T47D (cell line): ENCODE results near the gene MAP2K5.

Experiments used
- DNase-seq, 2 experiments: peaks; one replicate each; pipeline versions ENCODE4 v3.0.0 to v3.0.0-alpha.2; 2011 to 2012; ENCODE audit warnings: low read depth in 1 of 2, low spot score in 1 of 2
- JUND ChIP-seq: IDR thresholded peaks from 2 replicates; pipeline ENCODE4 v1.6.1; 2012; ENCODE audit warnings: low read depth
- in situ Hi-C: cut with HindIII; loops from 2 replicates; pipeline ENCODE4 v1.10.0; 2016; ENCODE audit warnings: low sequenced_read_pairs, low pct_unique_long_range_greater_than_20kb

MAP2K5 gene

DNA sequence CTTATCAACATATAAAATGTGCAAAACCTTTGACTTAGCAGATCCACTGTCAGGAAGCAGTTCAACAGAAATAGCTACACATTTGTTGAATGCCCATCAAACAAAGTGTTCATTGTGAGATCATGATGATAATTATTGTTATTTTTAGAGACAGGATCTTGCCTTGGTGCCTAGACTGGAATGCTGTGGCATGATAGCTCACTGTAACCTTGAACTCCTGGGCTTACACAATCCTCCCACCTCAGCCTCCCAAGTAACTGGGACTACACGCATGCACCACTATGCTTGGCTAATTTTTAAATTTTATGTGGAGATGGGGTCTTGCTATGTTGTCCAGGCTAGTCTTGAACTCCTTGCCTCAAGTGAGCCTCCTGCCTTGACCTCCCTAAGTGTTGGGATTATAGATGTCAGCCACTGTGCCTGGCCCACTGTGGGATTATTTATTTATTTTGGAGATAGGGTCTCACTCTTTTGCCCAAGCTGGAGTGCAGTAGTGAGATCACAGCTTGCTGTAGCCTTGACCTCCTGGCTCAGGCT lies 8.8 kb downstream of the MAP2K5 start:
- in situ Hi-C loops, result no loop called here
- TF ChIP-seq JUND, result no peak
- DNase-seq, result no peak

DNA sequence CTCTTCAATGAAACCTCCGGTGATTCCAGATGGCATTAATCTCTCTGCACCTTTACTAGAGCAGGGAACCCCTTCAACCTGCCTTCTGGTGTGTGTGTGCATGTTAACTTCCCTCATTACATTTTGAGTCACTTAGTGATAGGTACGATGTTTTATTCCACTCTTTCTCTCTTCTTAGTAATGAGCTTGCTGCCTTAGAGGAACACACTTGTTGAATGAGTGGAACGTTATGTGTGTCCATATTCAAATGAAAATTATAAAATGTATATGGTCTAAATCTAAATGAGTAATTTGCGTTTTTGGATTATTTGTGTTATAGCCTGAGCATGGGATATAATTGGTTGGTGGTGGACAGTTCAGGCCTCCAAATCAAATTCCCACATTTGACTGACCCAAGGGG lies 12.1 kb downstream of the MAP2K5 start:
- in situ Hi-C loops, result no loop called here
- TF ChIP-seq JUND, result no peak
- DNase-seq, result no peak

GRCh38 chr15:67556976-67557570 lies 14.6 kb downstream of the MAP2K5 start:
- DNase-seq, result no peak
- TF ChIP-seq JUND, result no peak
- in situ Hi-C loops, result no loop called here

DNA sequence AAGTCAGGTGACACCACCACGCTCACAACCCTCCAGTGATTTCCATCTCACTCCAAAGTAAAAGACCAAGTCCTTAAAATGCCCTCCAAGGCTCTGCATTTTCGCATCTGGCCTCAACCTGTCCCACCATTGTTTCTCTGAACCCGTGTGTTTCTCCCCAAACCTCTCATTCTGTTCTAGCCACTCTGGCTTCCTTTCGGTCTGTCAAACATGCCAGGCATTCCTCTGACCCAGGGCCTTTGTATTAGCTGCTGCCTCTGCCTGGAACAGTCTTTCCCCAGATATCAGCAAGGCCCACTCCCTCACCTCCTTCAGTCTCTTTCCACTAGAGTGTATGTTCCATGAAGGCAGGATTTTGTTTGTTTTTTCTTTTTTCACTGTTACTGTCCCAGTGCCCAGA lies 16.0 kb downstream of the MAP2K5 start:
- no peak for TF ChIP-seq JUND
- no peak for DNase-seq
- in situ Hi-C loops, result no loop called here

- no peak for DNase-seq
- TF ChIP-seq JUND, result no peak
- in situ Hi-C loops, result no loop called here
These were observed 16.7 kb downstream of the MAP2K5 start for GRCh38 chr15:67559158-67559557.

- no peak for TF ChIP-seq JUND
- in situ Hi-C loops, result no loop called here
- DNase-seq, result no peak
These were observed 17.1 kb downstream of the MAP2K5 start for GRCh38 chr15:67559576-67559975.

GRCh38 chr15:67560320-67560719 lies 17.8 kb downstream of the MAP2K5 start:
- DNase-seq, result no peak
- no peak for TF ChIP-seq JUND
- in situ Hi-C loops, result no loop called here

- no peak for TF ChIP-seq JUND
- no peak for DNase-seq
- in situ Hi-C loops, result no loop called here
These were observed 20.6 kb downstream of the MAP2K5 start for GRCh38 chr15:67563092-67563491.

DNA sequence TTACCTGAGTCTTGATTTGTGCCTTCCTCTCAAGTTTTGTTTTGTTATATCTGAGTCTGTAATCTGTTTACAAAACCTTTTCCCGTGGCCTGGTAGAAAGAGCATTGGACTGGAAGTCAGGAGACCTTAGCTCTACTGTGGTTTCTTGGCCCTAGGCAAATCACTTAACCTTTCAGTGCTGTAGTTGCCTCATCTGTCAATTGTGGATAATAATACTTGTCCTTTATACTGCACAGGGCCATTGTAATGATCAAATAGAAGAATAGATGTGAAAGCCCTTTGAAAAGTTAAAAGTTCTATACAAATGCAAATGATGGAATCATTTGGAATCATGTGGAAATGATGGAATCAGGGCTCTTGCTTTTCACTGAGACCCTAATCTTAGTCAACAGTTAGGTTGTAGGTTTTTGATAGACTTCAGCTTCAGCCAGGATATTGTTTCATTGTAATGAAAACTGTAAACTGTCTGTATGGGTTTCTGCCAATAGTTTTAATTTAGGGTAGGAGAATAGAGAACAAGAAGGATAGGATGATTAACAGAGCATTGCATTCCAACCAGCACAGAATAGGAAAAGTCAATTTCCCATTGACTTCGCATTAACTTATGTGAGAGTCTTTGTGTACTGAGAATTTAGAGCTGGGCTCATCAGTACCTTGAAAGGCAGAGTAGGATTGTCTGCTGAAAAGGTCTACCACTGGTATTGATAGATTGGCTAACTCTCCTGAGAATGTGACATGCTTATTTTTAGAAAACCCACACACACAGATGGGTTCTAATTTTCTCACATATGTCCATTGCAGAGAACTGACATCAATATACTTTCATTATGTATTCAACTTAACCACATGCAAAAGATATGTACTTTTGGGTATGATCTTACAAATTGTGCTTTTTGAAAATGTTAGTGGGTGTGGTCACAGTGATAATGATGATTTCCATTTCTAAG lies 21.8 kb downstream of the MAP2K5 start:
- in situ Hi-C loops, result no loop called here
- no peak for DNase-seq

GRCh38 chr15:67564968-67565345 lies 22.5 kb downstream of the MAP2K5 start:
- no peak for TF ChIP-seq JUND
- in situ Hi-C loops, result no loop called here

More for the DNA sequence above, 21.8 kb downstream of the MAP2K5 start:
- no peak for TF ChIP-seq JUND

DNA sequence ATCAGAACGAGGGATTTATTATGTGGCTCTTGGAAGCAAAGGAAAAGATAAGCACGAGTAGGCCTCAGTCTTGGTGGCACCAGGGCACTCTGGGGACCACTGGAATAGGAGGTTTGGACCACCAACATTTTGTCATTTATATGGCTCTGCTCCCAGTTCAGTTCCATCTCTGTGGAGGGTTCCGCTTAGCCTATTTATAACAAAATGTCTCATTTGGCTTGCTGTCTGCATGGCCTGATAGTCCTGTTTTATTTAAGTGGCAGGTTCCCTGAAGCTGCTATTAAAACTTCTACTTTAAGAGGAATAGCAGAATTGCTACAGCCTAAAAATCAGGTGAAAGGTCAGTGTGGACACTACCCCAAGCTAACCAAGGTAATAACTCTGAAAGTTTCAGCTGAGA lies 27.2 kb downstream of the MAP2K5 start:
- in situ Hi-C loops, result no loop called here
- no peak for DNase-seq
- TF ChIP-seq JUND, result no peak

More at GRCh38 chr15:67564968-67565345, 22.5 kb downstream of the MAP2K5 start:
- no peak for DNase-seq

DNA sequence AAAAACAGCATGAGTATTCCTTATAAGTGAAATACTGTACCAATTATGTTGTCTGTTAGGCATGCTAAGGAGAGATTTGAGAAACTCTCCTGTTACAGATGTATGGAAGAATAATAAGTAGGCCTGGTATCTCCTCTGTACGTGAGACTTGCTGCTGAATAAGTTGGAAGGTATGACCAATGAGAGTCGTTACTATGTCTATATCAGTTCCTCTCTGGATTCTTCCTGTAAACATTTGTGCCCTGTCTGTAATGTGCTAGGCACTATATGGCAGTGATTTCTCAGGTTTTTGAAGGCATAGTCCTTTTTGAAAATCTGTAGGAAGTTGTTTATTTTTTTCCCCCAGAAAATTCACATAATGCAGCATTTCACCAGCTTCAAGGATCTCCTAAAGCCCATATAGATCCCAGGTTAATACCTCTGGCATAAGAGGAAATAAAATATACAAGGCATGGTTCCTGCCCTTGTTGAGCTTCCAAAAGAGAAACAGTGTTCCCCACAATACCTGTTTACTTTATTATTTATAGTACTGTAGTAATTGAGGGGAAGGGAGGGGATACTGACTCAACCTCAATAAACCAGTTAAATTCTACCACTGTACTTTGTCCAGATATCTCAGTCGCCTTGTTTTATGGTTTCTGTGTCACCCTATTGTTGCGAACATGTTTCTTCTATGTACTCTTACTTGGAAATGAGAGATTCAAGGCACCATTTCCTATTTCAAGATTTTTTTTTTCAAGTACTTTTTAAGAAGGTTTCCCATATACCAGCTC lies 28.6 kb downstream of the MAP2K5 start:
- in situ Hi-C loops, result no loop called here
- DNase-seq, result no peak
- TF ChIP-seq JUND, result no peak
